ENCODE measurements around the gene ANAPC7.

- TF ChIP-seq CTCF (conservative IDR thresholded peaks at IDR 0.05 in 1 of 2, IDR thresholded peaks at IDR 0.05 in 1 of 2; ENCODE audit: low read depth in 1 of 2, low read length in 2 of 2) (no peak), EZH2 (IDR thresholded peaks at IDR 0.05; ENCODE audit: low read length, missing control alignments) (no peak)
Observed at GRCh38 chr12:110373962-110374611, 29.4 kb downstream of the ANAPC7 start.

Data from fibroblast of lung (primary cell).